SK-N-MC (cell line): ENCODE measurements around the gene ARHGAP31.

ENCODE experiments used
- DNase-seq: peaks from one replicate; pipeline ENCODE4 v3.0.0-alpha.2; 2011; ENCODE audit warnings: low read depth, low spot score
- H3K27ac ChIP-seq: fragments of 200-600 bp; sonication (generic); 2 replicates; pipeline ENCODE4 v1.5.1; 2016; ENCODE audit warnings: mixed run types
- H3K36me3 ChIP-seq: fragments of 200-600 bp; sonication (generic); 2 replicates; pipeline ENCODE4 v1.6.1; 2017; ENCODE audit warnings: antibody characterized with exemption, low read length, mixed read lengths; ENCODE audit not compliant: insufficient read depth
- H3K4me3 ChIP-seq: fragments of 200-600 bp; sonication (generic); 2 replicates; pipeline ENCODE4 v1.5.1; 2016
- H3K9ac ChIP-seq: fragments of 200-600 bp; sonication (generic); 2 replicates; pipeline ENCODE4 v1.8.0; 2017; ENCODE audit warnings: mixed run types, mixed read lengths; ENCODE audit not compliant: insufficient read length
- H3K9me3 ChIP-seq: fragments of 200-600 bp; sonication (generic); 2 replicates; pipeline ENCODE4 v1.6.1; 2017; ENCODE audit warnings: low read depth, mild to moderate bottlenecking, antibody characterized with exemption, low read length, moderate library complexity, mixed read lengths
- EZH2 ChIP-seq: fragments of 200-600 bp; sonication (generic); IDR thresholded peaks from one replicate; pipeline ENCODE4 v1.6.1; 2017; ENCODE audit warnings: antibody characterized with exemption
- FOXP2 ChIP-seq: optimal IDR thresholded peaks from 2 replicates; pipeline ENCODE3; 2011; ENCODE audit warnings: mild to moderate bottlenecking, moderate library complexity; ENCODE audit not compliant: insufficient read depth; ENCODE audit errors: extremely low read length, control extremely low read depth
- POLR2AphosphoS5 ChIP-seq: IDR thresholded peaks from 2 replicates; pipeline ENCODE4 v1.6.1; 2012; ENCODE audit warnings: mild to moderate bottlenecking, low read depth, low read length, borderline replicate concordance

ARHGAP31 gene

GRCh38 chr3:119322021-119322834 lies 28.0 kb downstream of the ARHGAP31 start:
- Histone ChIP-seq H3K4me3 (peak overlapping the region; percentile 84), H3K36me3 (no peaks in the 10 kb centered on the region), H3K9me3 (no peaks in the 10 kb centered on the region), H3K9ac (peak overlapping the region; percentile 88), H3K27ac (peak overlapping the region; percentile 81)
- DNase-seq, result no peak
- TF ChIP-seq EZH2 (no peak), FOXP2 (no peak), POLR2AphosphoS5 (no peak)

- no peak for TF ChIP-seq FOXP2
- TF ChIP-seq EZH2, result no peak
- TF ChIP-seq POLR2AphosphoS5, result peak; percentile 74
- Histone ChIP-seq H3K4me3 (peak overlapping the region; percentile 84), H3K36me3 (no peaks in the 10 kb centered on the region), H3K9me3 (no peaks in the 10 kb centered on the region), H3K27ac (peak overlapping the region; percentile 81), H3K9ac (peak overlapping the region; percentile 88)
- DNase-seq, result no peak
Measured at GRCh38 chr3:119322835-119323722, 28.9 kb downstream of the ARHGAP31 start.

DNA sequence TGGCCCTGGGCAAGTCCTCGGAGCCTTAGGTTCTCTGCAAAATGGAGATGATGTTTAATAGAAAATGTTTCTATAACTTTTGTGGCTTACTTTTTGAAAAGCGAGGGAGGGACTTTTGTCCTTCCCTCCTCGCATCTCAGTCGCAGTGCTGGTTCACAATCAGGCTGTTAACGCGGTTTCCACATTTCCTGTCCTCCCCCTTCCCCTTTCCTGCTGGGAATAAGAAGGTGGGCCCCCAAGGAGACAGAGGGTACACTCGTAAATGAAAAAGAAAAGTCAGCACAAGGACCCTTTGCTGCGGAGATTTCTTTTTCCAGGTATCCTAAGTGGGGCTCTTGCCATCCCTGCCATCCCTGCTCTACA lies 29.5 kb downstream of the ARHGAP31 start:
- Histone ChIP-seq H3K4me3 (peak overlapping the region; percentile 84), H3K36me3 (no peaks in the 10 kb centered on the region), H3K9me3 (no peaks in the 10 kb centered on the region), H3K27ac (peak overlapping the region; percentile 81), H3K9ac (peak overlapping the region; percentile 88)
- TF ChIP-seq FOXP2, result no peak
- no peak for TF ChIP-seq EZH2
- TF ChIP-seq POLR2AphosphoS5, result no peak
- no peak for DNase-seq

GRCh38 chr3:119324899-119325298 lies 30.7 kb downstream of the ARHGAP31 start:
- Histone ChIP-seq H3K9me3 (no peaks in the 10 kb centered on the region), H3K27ac (no peak overlapping the region), H3K9ac (no peak overlapping the region), H3K4me3 (no peak overlapping the region), H3K36me3 (no peaks in the 10 kb centered on the region)
- no peak for DNase-seq
- no peak for TF ChIP-seq POLR2AphosphoS5
- TF ChIP-seq FOXP2, result no peak
- no peak for TF ChIP-seq EZH2

- H3K9ac ChIP-seq, result no peak overlapping the region
- TF ChIP-seq POLR2AphosphoS5, result no peak
- no peak for TF ChIP-seq EZH2
- no peak for TF ChIP-seq FOXP2
- no peaks in the 10 kb centered on the region for H3K9me3 ChIP-seq
Measured at GRCh38 chr3:119326976-119327375, 32.8 kb downstream of the ARHGAP31 start.

DNA sequence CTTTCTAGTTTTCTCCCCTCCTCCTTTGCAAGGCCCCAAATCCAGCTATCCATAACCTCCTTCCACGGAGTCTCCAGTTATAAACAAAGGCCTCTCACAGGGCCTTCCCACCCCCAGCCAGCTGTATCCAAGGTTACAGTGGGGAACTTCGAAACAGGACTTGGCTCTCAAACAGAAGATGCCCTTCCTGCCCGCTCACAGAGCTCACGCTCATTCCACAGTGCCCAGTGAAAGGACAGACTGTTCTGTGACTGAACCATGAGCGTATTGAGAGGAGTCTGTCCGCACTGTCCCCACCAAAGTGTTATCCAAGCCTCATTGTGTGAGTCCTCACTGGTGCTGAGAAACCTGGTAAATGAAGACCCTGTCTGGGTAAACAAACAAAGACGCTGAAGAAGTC lies 35.4 kb downstream of the ARHGAP31 start:
- no peaks in the 10 kb centered on the region for H3K9me3 ChIP-seq
- H3K27ac ChIP-seq, result no peak overlapping the region
- H3K36me3 ChIP-seq, result no peaks in the 10 kb centered on the region
- no peak for DNase-seq
- TF ChIP-seq EZH2 (no peak), POLR2AphosphoS5 (no peak), FOXP2 (no peak)
- no peak overlapping the region for H3K4me3 ChIP-seq
- no peak overlapping the region for H3K9ac ChIP-seq

More at GRCh38 chr3:119326976-119327375, 32.8 kb downstream of the ARHGAP31 start:
- DNase-seq, result no peak
- no peaks in the 10 kb centered on the region for H3K36me3 ChIP-seq
- H3K27ac ChIP-seq, result no peak overlapping the region
- H3K4me3 ChIP-seq, result no peak overlapping the region

GRCh38 chr3:119330181-119330580 lies 36.0 kb downstream of the ARHGAP31 start:
- Histone ChIP-seq H3K9me3 (no peaks in the 10 kb centered on the region), H3K4me3 (no peak overlapping the region), H3K36me3 (no peaks in the 10 kb centered on the region), H3K27ac (no peak overlapping the region), H3K9ac (no peak overlapping the region)
- TF ChIP-seq POLR2AphosphoS5, result no peak
- no peak for TF ChIP-seq EZH2
- no peak for TF ChIP-seq FOXP2
- DNase-seq, result no peak

GRCh38 chr3:119330858-119331257 lies 36.7 kb downstream of the ARHGAP31 start:
- no peak overlapping the region for H3K9ac ChIP-seq

More at GRCh38 chr3:119330858-119331257, 36.7 kb downstream of the ARHGAP31 start:
- TF ChIP-seq FOXP2, result no peak
- TF ChIP-seq POLR2AphosphoS5, result no peak
- no peak for TF ChIP-seq EZH2
- Histone ChIP-seq H3K27ac (no peak overlapping the region), H3K4me3 (no peak overlapping the region), H3K36me3 (no peaks in the 10 kb centered on the region), H3K9me3 (no peaks in the 10 kb centered on the region)
- DNase-seq, result no peak
